IMR-90 (cell line): Measurements from ENCODE around the gene ZC2HC1B. TPM values are rescaled to one million over a fixed set of nuclear protein-coding genes. Genes with fewer than 3 reads are reported as not detected.
"Not testable (repeated sequence)": the region's sequence is repeated elsewhere in the genome, so short reads cannot be mapped to it uniquely, and the experiment has no call there.

ENCODE experiments used
- ATAC-seq: fragments of 200-7000 bp; cut with Tn5 transposase; 2 replicates; pipeline ENCODE4 v1.9.1; 2020; ENCODE audit warnings: low read depth, mild to moderate bottlenecking, moderate library complexity
- BruUV-seq: library from RNA; stranded (reverse); fragments of 400-500 nt; replicated peaks from 2 replicates; lab custom pipeline; 2021; lab: Mats Ljungman, UMichigan
- CTCF ChIA-PET: fragments of 300-600 bp; formaldehyde crosslinking; extraction: SDS; loops from one replicate; lab custom pipeline; 2021; ENCODE audit warnings: antibody characterized with exemption; lab: Yijun Ruan, JAX
- POLR2A ChIA-PET: fragments of 300-600 bp; sonication (Branson Sonifier 250); formaldehyde crosslinking; loops from one replicate; lab custom pipeline; 2022; ENCODE audit warnings: antibody characterized with exemption; ENCODE audit not compliant: unreplicated experiment; lab: Charles Lee
- DNase-seq: peaks from one replicate; pipeline ENCODE4 v3.0.0; 2013
- H2AFZ ChIP-seq: replicated peaks from 2 replicates; pipeline ENCODE3; 2013; ENCODE audit warnings: low read length, mild to moderate bottlenecking; ENCODE audit not compliant: poor library complexity
- H2AK5ac ChIP-seq: 2 replicates; pipeline ENCODE4 v1.6.1; 2013; ENCODE audit warnings: low read depth, low read length, inconsistent platforms
- H2AK9ac ChIP-seq: replicated peaks from 2 replicates; pipeline ENCODE3; 2013; ENCODE audit warnings: mild to moderate bottlenecking, low read depth, low read length, moderate library complexity; ENCODE audit not compliant: poor library complexity
- H2BK120ac ChIP-seq: 2 replicates; pipeline ENCODE4 v1.6.1; 2013; ENCODE audit warnings: low read depth, low read length, inconsistent platforms
- H2BK15ac ChIP-seq: 3 replicates; pipeline ENCODE4 v1.6.1; 2013; ENCODE audit warnings: low read depth, low read length, inconsistent platforms
- H2BK20ac ChIP-seq: 2 replicates; pipeline ENCODE4 v1.6.1; 2013; ENCODE audit warnings: low read depth, mild to moderate bottlenecking, inconsistent platforms, low read length, moderate library complexity
- H2BK5ac ChIP-seq: 2 replicates; pipeline ENCODE4 v1.6.1; 2013; ENCODE audit warnings: mild to moderate bottlenecking, low read depth, low read length, inconsistent platforms; ENCODE audit not compliant: poor library complexity, severe bottlenecking
- H3K14ac ChIP-seq: replicated peaks from 2 replicates; pipeline ENCODE4 v1.6.1; 2013; ENCODE audit warnings: low read depth, low read length, inconsistent platforms
- H3K18ac ChIP-seq: 2 replicates; pipeline ENCODE4 v1.6.1; 2013; ENCODE audit warnings: low read depth, low read length, control low read depth
- H3K23ac ChIP-seq: 2 replicates; pipeline ENCODE4 v1.6.1; 2013; ENCODE audit warnings: low read depth, low read length, inconsistent platforms
- H3K27ac ChIP-seq: 2 replicates; pipeline ENCODE4 v1.5.1; 2013; ENCODE audit warnings: mild to moderate bottlenecking, control low read depth, low read length; ENCODE audit not compliant: insufficient read depth
- H3K27me3 ChIP-seq: 2 replicates; pipeline ENCODE4 v1.6.1; 2013; ENCODE audit warnings: low read length; ENCODE audit not compliant: control insufficient read depth, insufficient read depth
- H3K36me3 ChIP-seq: 2 replicates; pipeline ENCODE4 v1.6.1; 2013; ENCODE audit warnings: low read length, mixed read lengths; ENCODE audit not compliant: control insufficient read depth, insufficient read depth
- H3K4ac ChIP-seq: 2 replicates; pipeline ENCODE4 v1.6.1; 2013; ENCODE audit warnings: low read depth, low read length, inconsistent platforms
- H3K4me1 ChIP-seq: 2 replicates; pipeline ENCODE4 v1.6.1; 2013; ENCODE audit warnings: low read length, mixed read lengths; ENCODE audit not compliant: control insufficient read depth, insufficient read depth
- H3K4me2 ChIP-seq: 2 replicates; pipeline ENCODE4 v1.6.1; 2013; ENCODE audit warnings: low read depth, mild to moderate bottlenecking, control low read depth, low read length, moderate library complexity
- H3K4me3 ChIP-seq: 2 replicates; pipeline ENCODE4 v1.5.1; 2013; ENCODE audit warnings: low read depth, mild to moderate bottlenecking, control low read depth, low read length, moderate library complexity; ENCODE audit not compliant: insufficient read depth
- H3K56ac ChIP-seq: 2 replicates; pipeline ENCODE4 v1.6.1; 2013; ENCODE audit warnings: low read length, inconsistent platforms; ENCODE audit not compliant: insufficient read depth; ENCODE audit errors: extremely low read depth
- H3K79me1 ChIP-seq, 2 experiments: 2 replicates each; pipeline ENCODE4 v1.6.1; 2013; ENCODE audit warnings: low read length in 2 of 2, inconsistent platforms in 1 of 2, low read depth in 1 of 2
- H3K9ac ChIP-seq: 2 replicates; pipeline ENCODE4 v1.6.1; 2013; ENCODE audit warnings: low read depth, low read length, control low read depth
- H3K9me1 ChIP-seq: 2 replicates; pipeline ENCODE4 v1.6.1; 2013; ENCODE audit warnings: low read length, inconsistent platforms; ENCODE audit not compliant: insufficient read depth
- H3K9me3 ChIP-seq: 2 replicates; pipeline ENCODE4 v1.6.1; 2013; ENCODE audit warnings: low read length; ENCODE audit not compliant: control insufficient read depth, insufficient read depth
- H4K20me1 ChIP-seq: 2 replicates; pipeline ENCODE4 v1.6.1; 2013; ENCODE audit warnings: low read length, inconsistent platforms; ENCODE audit not compliant: insufficient read depth
- H4K5ac ChIP-seq: 2 replicates; pipeline ENCODE4 v1.6.1; 2013; ENCODE audit warnings: mild to moderate bottlenecking, low read depth, low read length, control low read depth
- H4K8ac ChIP-seq, 2 experiments: 2 replicates each; pipeline ENCODE4 v1.6.1; 2013; ENCODE audit warnings: low read depth in 2 of 2, low read length in 2 of 2, control low read depth in 1 of 2, inconsistent platforms in 1 of 2
- H4K91ac ChIP-seq: 2 replicates; pipeline ENCODE4 v1.6.1; 2013; ENCODE audit warnings: low read depth, low read length, inconsistent platforms; ENCODE audit not compliant: insufficient read depth
- WGBS, 2 experiments: methylation state at CpG; one replicate each; pipeline versions ENCODE4 v1.1.5 to v1.1.7; 2013; ENCODE audit warnings: missing lambda C conversion rate in 2 of 2; ENCODE audit not compliant: insufficient read length in 1 of 2; ENCODE audit errors: extremely low coverage in 2 of 2; 5-methylcytosine and 5-hydroxymethylcytosine counted together
- dilution Hi-C: fragments of 300-500 bp; cut with HindIII; formaldehyde crosslinking; loops from one replicate; pipeline ENCODE4 v1.14.3; 2018; ENCODE audit warnings: low sequenced_read_pairs; ENCODE audit not compliant: unreplicated experiment
- in situ Hi-C: fragments of 300-500 bp; cut with MboI; formaldehyde crosslinking; loops from 3 replicates; pipeline ENCODE4 v1.14.3; 2019; ENCODE audit warnings: low sequenced_read_pairs, inconsistent platforms, mixed read lengths
- intact Hi-C: fragments of 100-400 bp; cut with micrococcal nuclease; formaldehyde crosslinking; loops from 2 replicates; pipeline ENCODE4 v1.10.0; 2022
- polyA plus RNA-seq, 3 experiments: library from polyadenylated mRNA; depleted of rRNA; stranded (reverse); fragments of >200 nt; gene quantifications; 2 replicates each; pipeline ENCODE4 v1.2.3, GENCODE V29; 2012; ENCODE audit warnings: low replicate concordance in 1 of 3
- total RNA-seq: library from RNA; depleted of rRNA; stranded (reverse); fragments of >200 nt; gene quantifications from 2 replicates; pipeline ENCODE4 v1.2.3, GENCODE V29; 2012

The ZC2HC1B gene
- total and polyA plus RNA-seq, 2 of the 4 experiments (the other 2 are of a cell fraction) = not detected

DNA sequence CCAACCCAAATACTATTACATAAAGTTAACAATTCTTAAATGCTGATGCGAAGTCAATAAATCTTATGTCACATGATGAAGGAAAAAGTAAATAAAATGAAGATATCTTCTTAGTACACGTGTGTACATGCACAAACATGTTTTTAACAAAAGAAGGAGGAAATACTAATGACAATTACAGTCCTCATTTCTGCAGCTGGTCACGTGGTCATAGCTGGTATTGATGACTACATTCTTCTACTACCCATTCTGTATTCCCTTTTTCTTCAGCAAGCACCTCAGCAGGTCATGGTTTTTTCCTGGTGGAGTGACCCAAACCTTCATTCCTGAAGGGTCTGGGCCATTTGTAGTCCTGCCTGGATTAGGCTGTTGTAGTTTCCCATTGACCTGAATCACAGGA is 4.5 kb downstream of the ZC2HC1B start:
- H3K27me3 ChIP-seq, POLR2A ChIA-PET, H3K79me1 ChIP-seq, H2BK20ac ChIP-seq, DNase-seq, H2BK120ac ChIP-seq, H3K23ac ChIP-seq, H2BK5ac ChIP-seq, dilution Hi-C loops, H2BK15ac ChIP-seq, H3K56ac ChIP-seq, intact Hi-C loops, H2AK9ac ChIP-seq, H4K8ac ChIP-seq, H3K4ac ChIP-seq, H3K36me3 ChIP-seq, H2AFZ ChIP-seq, H3K4me1 ChIP-seq, H3K4me2 ChIP-seq, H4K20me1 ChIP-seq, H3K18ac ChIP-seq, ATAC-seq, H4K91ac ChIP-seq, H3K9me1 ChIP-seq, BruUV-seq, in situ Hi-C loops, CTCF ChIA-PET, H4K5ac ChIP-seq, H2AK5ac ChIP-seq, H3K9me3 ChIP-seq, H3K27ac ChIP-seq, H3K4me3 ChIP-seq, H3K9ac ChIP-seq, H3K14ac ChIP-seq: not testable (repeated sequence)
- no CpG with 5 or more reads among the region's 3 CpGs for WGBS, 2 experiments

DNA sequence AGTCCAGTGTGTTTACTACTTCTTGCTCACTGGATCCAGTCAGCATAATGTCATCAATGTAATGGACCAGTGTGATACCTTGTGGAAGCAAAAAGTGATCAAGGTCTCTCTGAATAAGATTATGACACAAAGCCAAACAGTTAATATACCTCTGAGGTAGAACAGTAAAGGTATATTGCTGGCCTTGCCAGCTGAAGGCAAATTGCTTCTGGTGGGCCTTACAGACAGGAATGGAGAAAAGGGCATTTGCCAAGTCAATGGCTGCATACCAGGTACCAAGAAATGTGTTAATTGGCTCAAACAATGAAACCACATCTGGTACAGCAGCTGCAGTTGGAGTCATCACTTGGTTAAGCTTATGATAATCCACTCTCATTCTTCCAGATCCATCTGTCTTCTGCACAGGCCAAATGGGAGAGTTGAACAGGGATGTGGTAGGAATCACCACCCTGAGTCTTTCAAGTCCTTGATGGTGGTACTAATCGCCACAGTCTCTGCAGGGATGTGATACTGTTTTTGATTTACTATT is 7.0 kb downstream of the ZC2HC1B start:
- H3K18ac ChIP-seq, H3K4me3 ChIP-seq, H3K36me3 ChIP-seq, H3K4me2 ChIP-seq, H2BK5ac ChIP-seq, H2BK15ac ChIP-seq, H3K27ac ChIP-seq, H3K9me3 ChIP-seq, H3K4ac ChIP-seq, in situ Hi-C loops, BruUV-seq, H4K20me1 ChIP-seq, H3K23ac ChIP-seq, H3K9ac ChIP-seq, DNase-seq, CTCF ChIA-PET, H2BK120ac ChIP-seq, dilution Hi-C loops, ATAC-seq, H4K91ac ChIP-seq, H3K56ac ChIP-seq, H2BK20ac ChIP-seq, H3K14ac ChIP-seq, POLR2A ChIA-PET, H3K79me1 ChIP-seq, H2AK5ac ChIP-seq, H2AK9ac ChIP-seq, H4K5ac ChIP-seq, H3K9me1 ChIP-seq, H2AFZ ChIP-seq, H3K27me3 ChIP-seq, intact Hi-C loops, H3K4me1 ChIP-seq, H4K8ac ChIP-seq: not testable (repeated sequence)
- no CpG with 5 or more reads among the region's 1 CpG for WGBS, 2 experiments
